UCSD-AML1 (cell line): ENCODE data around the gene TUBAL3.

Experiments
- DNase-seq: peaks from one replicate; lab custom pipeline; 2025; ENCODE audit not compliant: unreplicated experiment; lab: John Stamatoyannopoulos, UW

Gene TUBAL3

DNA sequence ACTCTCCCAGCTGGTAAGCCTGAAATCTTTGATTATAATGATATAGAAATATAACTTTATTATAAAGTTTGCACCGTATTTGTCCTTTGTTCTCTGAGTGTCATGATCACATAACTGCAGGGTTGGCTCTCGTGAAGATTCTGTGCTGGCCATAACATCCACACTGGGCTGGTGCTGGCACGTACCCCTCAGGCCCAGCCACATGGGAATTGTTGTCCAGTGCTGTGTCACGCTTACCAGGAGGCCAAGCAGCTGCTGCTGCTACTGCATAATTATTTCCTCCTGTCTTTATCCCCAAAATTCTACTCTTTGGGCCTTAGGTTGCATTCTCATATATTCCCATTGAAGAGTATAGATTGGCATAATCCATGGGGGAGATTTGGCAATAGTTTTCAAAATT, 60.6 kb downstream of the TUBAL3 start:
- DNase-seq: no peak

- DNase-seq: no peak
Observed at GRCh38 chr10:5343561-5343960, 61.1 kb downstream of the TUBAL3 start.
